ENCODE measurements around the gene GUF1. TPM values are rescaled to one million over a fixed set of nuclear protein-coding genes. Genes with fewer than 3 reads are reported as not detected.

Gene GUF1, protein sequence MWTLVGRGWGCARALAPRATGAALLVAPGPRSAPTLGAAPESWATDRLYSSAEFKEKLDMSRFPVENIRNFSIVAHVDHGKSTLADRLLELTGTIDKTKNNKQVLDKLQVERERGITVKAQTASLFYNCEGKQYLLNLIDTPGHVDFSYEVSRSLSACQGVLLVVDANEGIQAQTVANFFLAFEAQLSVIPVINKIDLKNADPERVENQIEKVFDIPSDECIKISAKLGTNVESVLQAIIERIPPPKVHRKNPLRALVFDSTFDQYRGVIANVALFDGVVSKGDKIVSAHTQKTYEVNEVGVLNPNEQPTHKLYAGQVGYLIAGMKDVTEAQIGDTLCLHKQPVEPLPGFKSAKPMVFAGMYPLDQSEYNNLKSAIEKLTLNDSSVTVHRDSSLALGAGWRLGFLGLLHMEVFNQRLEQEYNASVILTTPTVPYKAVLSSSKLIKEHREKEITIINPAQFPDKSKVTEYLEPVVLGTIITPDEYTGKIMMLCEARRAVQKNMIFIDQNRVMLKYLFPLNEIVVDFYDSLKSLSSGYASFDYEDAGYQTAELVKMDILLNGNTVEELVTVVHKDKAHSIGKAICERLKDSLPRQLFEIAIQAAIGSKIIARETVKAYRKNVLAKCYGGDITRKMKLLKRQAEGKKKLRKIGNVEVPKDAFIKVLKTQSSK
- total RNA-seq = 16.7 TPM

DNA sequence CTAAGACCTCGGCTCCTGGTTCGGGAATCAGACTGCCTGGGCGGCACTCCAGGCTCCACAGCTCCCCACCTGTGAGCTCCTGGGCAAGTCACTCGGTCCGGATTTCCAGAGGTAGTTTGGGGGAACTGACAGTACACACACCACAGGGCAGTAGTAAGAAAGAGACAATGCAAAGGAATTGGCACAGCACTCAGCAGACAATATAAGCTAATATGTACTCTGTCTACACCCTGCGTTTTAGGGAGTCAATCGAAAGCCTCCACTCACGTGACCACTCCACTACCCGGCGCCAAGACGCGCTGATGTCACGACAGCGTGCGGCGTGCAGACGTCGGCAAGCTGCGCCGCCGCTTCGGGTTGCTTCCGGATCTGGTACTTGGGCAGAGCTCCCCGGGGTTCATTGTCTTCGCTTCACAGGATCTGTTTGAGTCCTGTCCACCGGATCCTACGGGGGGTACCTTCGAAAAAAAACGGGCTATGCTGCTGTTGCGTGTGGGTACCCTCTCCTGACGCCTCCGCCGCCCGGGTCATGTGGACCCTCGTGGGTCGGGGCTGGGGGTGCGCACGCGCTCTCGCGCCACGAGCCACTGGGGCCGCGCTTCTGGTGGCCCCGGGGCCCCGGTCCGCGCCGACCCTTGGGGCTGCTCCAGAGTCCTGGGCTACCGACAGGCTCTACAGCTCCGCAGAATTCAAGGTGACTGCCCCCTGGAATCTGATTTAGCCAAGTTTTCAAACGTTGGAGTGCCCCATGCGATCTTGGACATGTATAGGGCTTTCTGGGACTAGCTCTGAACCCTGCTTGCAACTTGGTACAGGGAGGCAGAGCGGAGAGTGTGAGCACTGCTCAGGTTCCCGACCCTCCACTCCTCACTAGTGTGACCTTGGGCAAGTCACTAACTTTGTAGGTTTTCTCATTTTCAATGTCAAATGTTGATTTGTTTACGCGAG lies at the start of gene GUF1:
TSS of gene GUF1 (plus strand) at position 327 of the 948 bp plus-strand sequence. CDS start at position 530, 203 bp downstream.
- no peaks in the 10 kb centered on the region for H3K9me3 ChIP-seq (ENCODE audit: low read depth, low read length)
- peaks cover 16% of the 10 kb centered on the region for H3K4me1 ChIP-seq (ENCODE audit: insufficient read depth, low read length)
- peak within 1 kb of the TSS; percentile 59 for H3K4me3 ChIP-seq (ENCODE audit: low read length)
- no peaks in the 10 kb centered on the region for H3K27me3 ChIP-seq (ENCODE audit: insufficient read depth, low read length)

DNA sequence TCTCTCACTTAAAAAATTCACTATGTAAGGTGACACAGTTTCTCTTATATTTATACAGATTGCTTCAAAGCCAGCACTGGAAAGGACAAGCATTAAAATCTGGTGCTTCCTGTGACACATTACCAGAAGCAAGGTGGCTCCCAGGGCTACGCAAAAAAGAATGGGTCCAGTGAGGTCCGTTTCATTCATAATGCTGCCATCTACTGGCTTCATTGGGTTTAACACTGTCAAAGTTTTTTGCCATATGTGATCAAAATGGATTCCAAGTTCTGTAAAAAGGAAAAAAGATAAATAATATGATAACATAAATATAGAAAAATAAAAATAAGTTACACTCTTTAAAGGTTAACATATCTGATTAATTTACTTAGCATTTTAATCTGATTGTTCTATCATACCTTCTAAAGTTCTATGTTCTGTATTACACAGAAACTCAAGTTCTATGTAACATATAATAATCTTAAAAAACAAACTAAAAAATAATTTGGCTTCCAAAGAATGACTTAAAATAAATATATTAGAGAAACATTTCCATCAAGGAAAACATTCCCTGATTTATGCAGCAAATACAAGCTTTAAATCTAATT lies 48.8 kb upstream of the GUF1 start:
- Histone ChIP-seq H3K4me3 (ENCODE audit: low read length) (no peak overlapping the region), H3K4me1 (ENCODE audit: insufficient read depth, low read length) (no peaks in the 10 kb centered on the region), H3K9me3 (ENCODE audit: low read depth, low read length) (no peaks in the 10 kb centered on the region), H3K27me3 (ENCODE audit: insufficient read depth, low read length) (no peaks in the 10 kb centered on the region)

DNA sequence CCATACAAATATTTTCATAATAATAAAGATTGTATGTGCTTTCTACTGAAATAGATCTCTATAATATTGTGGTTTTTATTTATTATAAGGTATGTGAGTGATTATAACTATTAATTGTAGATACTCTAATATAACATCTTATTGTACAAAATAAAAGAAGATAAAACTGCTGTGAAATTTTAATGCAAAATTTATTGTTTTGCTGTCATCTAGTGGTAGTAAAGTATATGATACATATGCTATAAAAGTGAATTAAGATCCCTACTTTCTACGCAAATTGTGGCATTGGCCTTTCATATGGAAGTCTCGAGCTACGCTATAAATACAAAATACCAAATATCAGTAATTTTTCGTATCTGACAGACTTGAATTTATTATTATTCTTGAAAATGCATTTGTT lies 46.1 kb upstream of the GUF1 start:
- H3K4me1 ChIP-seq (ENCODE audit: insufficient read depth, low read length) = no peaks in the 10 kb centered on the region
- no peak overlapping the region for H3K4me3 ChIP-seq (ENCODE audit: low read length)
- no peaks in the 10 kb centered on the region for H3K9me3 ChIP-seq (ENCODE audit: low read depth, low read length)
- no peaks in the 10 kb centered on the region for H3K27me3 ChIP-seq (ENCODE audit: insufficient read depth, low read length)

DNA sequence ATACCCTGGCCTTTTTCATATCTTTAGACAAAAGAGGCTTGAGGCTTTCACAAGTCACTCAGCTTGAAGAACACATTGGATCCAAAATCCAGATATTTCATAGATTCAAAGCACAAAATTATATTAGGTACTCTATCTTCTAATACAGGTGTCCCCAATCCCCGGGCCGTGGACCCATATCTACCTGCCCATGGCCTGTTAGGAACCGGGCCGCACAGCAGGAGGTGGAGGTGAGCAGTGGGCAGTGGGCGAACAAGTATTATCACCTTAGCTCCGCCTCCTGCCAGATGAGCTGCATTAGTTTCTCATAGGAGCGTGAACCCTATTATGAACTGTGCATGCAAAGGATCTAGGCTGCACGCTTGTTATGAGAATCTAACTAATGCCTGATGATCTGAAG lies 45.5 kb upstream of the GUF1 start:
- no peaks in the 10 kb centered on the region for H3K27me3 ChIP-seq (ENCODE audit: insufficient read depth, low read length)
- no peak overlapping the region for H3K4me3 ChIP-seq (ENCODE audit: low read length)
- H3K4me1 ChIP-seq (ENCODE audit: insufficient read depth, low read length) = no peaks in the 10 kb centered on the region
- H3K9me3 ChIP-seq (ENCODE audit: low read depth, low read length) = no peaks in the 10 kb centered on the region

DNA sequence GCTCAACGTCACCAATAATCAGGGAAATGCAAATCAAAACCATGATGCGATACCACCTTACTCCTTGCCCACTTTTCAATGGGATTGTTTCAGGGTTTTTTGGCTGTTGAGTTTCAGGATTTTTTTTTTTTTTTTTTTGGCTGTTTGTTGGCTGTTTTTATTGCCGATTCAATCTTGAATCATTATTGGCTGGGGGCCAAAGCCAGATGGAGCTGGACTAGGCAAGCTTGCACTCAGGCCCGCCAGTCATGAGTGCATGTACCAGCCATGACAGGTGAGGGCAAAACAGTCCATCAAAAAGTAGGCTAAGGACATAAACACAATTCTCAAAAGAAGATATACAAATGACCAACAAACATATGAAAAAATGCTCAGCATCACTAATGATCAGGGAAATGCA lies 40.1 kb upstream of the GUF1 start:
- Histone ChIP-seq H3K27me3 (ENCODE audit: insufficient read depth, low read length) (peaks cover 5% of the 10 kb centered on the region), H3K9me3 (ENCODE audit: low read depth, low read length) (no peaks in the 10 kb centered on the region), H3K4me1 (ENCODE audit: insufficient read depth, low read length) (no peaks in the 10 kb centered on the region), H3K4me3 (ENCODE audit: low read length) (no peak overlapping the region)

DNA sequence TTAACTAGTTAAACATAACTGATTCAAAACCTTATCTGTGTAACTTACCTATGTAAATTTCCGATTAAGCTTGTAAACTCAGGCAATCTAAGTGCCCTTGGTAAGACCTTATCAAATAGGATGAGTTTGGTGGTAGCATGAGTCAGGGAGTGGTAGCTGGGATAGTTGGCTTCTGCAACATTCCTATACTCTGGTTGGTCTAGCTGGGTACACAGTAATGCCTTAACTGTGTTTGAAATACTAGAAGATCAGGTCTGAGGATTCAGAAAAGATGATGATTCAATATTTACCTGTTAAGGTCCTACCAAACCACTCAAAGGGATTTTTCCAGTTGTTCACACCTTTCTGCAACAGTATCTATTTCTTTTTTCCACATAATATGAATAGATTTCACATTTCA lies 32.1 kb upstream of the GUF1 start:
- Histone ChIP-seq H3K27me3 (ENCODE audit: insufficient read depth, low read length) (peaks cover 4% of the 10 kb centered on the region), H3K4me1 (ENCODE audit: insufficient read depth, low read length) (no peaks in the 10 kb centered on the region), H3K4me3 (ENCODE audit: low read length) (no peak overlapping the region), H3K9me3 (ENCODE audit: low read depth, low read length) (no peaks in the 10 kb centered on the region)

DNA sequence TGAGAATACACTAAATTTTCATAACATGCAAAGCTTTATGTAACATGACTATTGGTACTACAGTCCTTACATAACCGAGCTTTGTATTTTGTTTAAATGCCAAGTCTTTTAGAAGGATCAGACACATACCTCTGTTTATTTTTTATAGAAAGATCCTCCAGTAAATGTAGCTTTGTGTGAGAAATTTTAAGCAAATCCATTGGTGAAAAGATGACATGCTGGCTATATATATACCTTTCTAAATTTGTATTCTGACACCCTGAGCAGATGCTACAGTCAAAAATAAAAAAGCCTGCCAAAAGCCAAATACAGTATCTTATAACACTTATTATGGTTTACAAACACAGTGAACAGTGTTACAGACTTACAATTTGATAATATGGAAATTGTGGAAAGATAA lies 26.8 kb upstream of the GUF1 start, which contains the start of gene YIPF7:
TSS of gene YIPF7 (minus strand) at position 201 of the 400 bp plus-strand sequence. CDS start 1,525 bp downstream, outside the sequence.
- Histone ChIP-seq H3K4me3 (ENCODE audit: low read length) (no peak within 1 kb of the TSS), H3K27me3 (ENCODE audit: insufficient read depth, low read length) (no peaks in the 10 kb centered on the region), H3K9me3 (ENCODE audit: low read depth, low read length) (no peaks in the 10 kb centered on the region), H3K4me1 (ENCODE audit: insufficient read depth, low read length) (no peaks in the 10 kb centered on the region)

DNA sequence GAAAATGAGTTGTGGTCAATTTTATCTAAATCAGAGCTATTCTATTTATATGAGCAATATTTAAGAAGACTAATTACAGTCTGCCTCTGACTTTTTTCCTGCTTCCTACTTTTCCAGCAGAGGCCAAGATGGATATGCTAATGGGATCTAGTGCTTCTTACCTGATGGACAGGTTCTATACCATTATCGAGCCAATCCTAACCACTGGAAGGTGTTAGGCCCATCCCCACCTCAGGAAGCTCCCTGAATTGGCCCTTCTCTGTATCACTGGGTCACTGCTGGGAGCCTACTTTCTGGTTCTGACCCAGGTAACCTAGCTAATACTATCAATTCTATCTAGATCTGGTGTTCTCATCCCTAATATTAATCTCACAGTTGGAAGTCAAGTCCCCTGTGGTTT lies 26.2 kb upstream of the GUF1 start:
- no peak overlapping the region for H3K4me3 ChIP-seq (ENCODE audit: low read length)
- H3K9me3 ChIP-seq (ENCODE audit: low read depth, low read length) = no peaks in the 10 kb centered on the region
- H3K4me1 ChIP-seq (ENCODE audit: insufficient read depth, low read length) = no peaks in the 10 kb centered on the region
- H3K27me3 ChIP-seq (ENCODE audit: insufficient read depth, low read length) = no peaks in the 10 kb centered on the region

DNA sequence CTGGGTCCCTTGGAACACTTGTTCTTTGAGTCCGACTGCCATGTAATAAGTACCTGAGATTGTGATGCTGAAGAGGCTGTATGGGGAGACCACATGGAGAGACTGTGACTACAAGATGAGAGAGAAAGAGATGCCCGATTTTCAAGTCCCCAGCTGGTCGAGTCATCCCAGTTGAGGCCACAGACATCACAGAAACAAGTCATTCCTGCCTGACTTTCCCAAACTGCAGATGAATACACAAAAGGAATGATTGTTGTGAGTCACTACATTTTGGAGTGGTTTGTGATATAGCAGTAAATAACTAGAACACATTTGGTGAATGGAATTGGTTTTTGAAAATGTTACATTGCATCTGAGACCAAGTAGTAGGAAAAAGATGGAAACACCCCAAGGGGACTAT lies 17.8 kb upstream of the GUF1 start:
- Histone ChIP-seq H3K9me3 (ENCODE audit: low read depth, low read length) (no peaks in the 10 kb centered on the region), H3K27me3 (ENCODE audit: insufficient read depth, low read length) (peaks cover 5% of the 10 kb centered on the region), H3K4me1 (ENCODE audit: insufficient read depth, low read length) (peaks cover 4% of the 10 kb centered on the region), H3K4me3 (ENCODE audit: low read length) (no peak overlapping the region)

DNA sequence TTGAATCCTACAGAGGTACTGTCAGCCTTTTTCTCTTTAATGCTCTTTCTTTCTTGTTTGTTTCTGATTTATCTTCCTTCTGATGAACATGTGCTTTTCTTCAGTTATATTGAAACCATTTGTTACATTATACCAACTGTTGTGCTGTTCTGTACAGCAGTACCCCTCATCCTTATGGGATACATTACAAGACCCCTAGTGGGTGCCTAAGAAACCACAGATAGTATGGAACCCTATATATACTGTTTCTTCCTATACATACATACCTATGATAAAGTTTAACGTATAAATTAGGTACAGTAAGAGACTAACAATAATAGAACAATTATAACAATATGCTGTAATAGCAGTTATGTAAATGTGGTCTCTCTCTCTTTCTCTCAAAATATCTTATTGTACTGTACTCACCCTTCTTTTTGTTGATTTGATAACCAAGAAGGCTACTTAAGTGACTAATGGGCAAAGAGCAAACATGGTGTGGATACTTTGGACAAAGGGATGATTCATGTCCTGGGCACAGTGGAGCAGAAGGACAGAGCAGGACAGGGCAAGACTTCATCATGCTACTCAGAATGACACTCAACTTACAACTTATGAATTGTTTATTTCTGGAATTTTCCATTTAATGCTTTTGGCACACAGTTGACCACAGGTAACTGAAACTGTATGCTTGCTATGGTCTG lies 16.1 kb upstream of the GUF1 start:
- H3K9me3 ChIP-seq (ENCODE audit: low read depth, low read length) = no peaks in the 10 kb centered on the region
- peaks cover 4% of the 10 kb centered on the region for H3K4me1 ChIP-seq (ENCODE audit: insufficient read depth, low read length)
- peaks cover 9% of the 10 kb centered on the region for H3K27me3 ChIP-seq (ENCODE audit: insufficient read depth, low read length)
- H3K4me3 ChIP-seq (ENCODE audit: low read length) = no peak overlapping the region

DNA sequence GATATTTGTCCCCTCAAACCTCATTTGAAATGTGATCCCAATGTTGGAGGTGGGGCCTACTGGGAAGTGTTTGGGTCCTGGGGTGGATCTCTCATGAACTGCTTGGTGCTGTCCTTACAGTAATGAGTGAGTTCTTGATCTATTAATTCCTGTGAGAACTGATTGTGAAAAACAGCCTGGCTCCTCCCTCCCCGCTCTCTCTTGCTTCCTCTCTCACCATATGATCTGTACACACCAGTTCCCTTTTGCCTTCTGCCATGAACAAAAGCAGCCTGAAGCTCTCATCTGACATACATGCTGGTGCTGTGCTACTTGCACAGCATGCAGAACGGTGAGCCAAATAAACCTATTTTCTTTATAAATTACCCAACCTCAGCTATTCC lies 15.6 kb upstream of the GUF1 start:
- Histone ChIP-seq H3K4me1 (ENCODE audit: insufficient read depth, low read length) (peaks cover 4% of the 10 kb centered on the region), H3K4me3 (ENCODE audit: low read length) (no peak overlapping the region), H3K27me3 (ENCODE audit: insufficient read depth, low read length) (peaks cover 6% of the 10 kb centered on the region), H3K9me3 (ENCODE audit: low read depth, low read length) (no peaks in the 10 kb centered on the region)

DNA sequence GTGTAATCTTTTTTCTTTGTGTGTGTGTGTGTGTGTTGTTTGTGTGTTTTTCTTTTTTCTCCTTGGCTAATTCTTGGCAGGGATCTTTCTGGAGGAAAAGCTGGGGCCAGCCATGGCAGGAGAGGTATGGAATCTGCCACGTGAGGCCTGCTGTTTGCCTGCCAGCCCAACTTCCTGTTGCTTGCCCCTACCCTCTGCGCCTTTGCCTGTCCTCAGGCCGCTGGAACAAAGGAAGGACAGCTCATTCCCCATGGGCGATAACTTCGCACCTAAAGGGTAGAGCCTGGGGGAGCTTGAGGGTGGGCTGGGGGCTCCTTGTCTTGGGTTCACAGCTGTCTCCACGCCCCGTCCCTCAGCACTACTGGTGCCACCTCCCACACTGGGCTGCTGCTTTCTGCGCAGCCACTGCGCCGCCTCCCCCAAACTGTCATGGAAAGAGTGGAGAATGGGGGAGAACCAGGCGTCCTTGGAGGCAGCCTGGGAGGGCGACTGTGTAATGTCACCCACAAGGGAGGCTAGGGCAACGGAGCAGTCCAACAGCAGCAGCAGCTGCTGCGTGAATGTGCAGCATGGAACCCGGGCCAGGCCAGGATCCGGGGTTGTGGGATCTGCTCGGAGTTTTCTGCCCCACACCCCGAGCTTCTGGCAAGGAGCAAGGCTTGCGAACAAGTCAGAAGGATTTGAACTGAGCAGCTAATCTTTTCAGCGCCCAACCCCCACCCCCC lies 14.5 kb upstream of the GUF1 start:
- H3K4me3 ChIP-seq (ENCODE audit: low read length) = no peak overlapping the region
- peaks cover 4% of the 10 kb centered on the region for H3K4me1 ChIP-seq (ENCODE audit: insufficient read depth, low read length)

DNA sequence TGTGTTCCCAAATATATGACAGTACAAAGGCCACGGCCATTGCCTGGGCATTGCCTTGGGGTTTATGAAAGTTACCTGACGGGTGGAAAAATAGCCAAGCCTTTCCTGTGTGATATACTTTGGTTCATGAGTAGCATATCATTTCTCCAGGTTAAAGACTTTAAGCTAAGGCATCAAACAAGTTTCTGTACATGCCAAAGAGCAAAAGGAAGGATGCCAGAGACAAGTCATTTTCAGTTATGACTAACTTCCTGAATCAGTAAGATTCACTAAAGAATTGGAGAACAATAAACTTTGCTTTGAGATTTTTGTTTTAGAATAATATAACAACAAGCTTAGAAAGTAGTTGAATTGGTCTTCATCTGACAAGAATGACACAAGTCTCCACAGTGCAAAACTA lies 9.7 kb upstream of the GUF1 start:
- Histone ChIP-seq H3K9me3 (ENCODE audit: low read depth, low read length) (no peaks in the 10 kb centered on the region), H3K4me1 (ENCODE audit: insufficient read depth, low read length) (no peaks in the 10 kb centered on the region), H3K4me3 (ENCODE audit: low read length) (no peak overlapping the region), H3K27me3 (ENCODE audit: insufficient read depth, low read length) (peaks cover 25% of the 10 kb centered on the region)

More for the DNA sequence above, 14.5 kb upstream of the GUF1 start:
- Histone ChIP-seq H3K9me3 (ENCODE audit: low read depth, low read length) (no peaks in the 10 kb centered on the region), H3K27me3 (ENCODE audit: insufficient read depth, low read length) (peaks cover 10% of the 10 kb centered on the region)
